ENCODE measurements around the gene INSYN1. TPM values are rescaled to one million over a fixed set of nuclear protein-coding genes. Genes with fewer than 3 reads are reported as not detected.
A peak's percentile ranks its signal among the peaks of the same experiment; 100 is the strongest.

Gene INSYN1
- polyA plus RNA-seq, 3 donors: not detected

DNA sequence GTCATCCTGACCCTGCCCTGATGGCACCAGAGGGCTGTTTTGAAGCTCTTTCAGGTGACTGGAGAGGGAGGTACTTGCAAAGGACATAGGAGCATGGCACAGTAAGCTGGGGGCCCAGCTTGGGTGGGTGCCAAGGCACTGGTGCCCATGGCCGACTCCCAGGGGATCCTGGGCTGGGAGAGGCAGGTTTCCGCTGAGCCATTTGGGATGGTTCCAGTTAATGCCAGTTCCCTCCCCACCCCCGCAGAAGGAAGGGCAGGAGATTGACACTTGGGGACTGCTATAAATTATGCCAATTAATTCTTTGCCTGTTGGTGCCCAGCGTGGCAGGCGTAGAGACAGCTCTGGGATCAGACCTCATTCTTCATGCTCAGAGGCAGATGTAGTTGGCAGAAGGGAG, 42.8 kb downstream of the INSYN1 start:
- Histone ChIP-seq H3K79me2 (ENCODE audit: insufficient read depth, low read length) (no peaks in the 10 kb centered on the region), H3K36me3 (replicated peaks in 1 of 2; ENCODE audit: control insufficient read depth in 1 of 2, insufficient read depth in 2 of 2, low read length in 2 of 2) (no peaks in the 10 kb centered on the region), H3K4me1 (ENCODE audit: control insufficient read depth in 1 of 2, insufficient read depth in 2 of 2, low read length in 2 of 2) (peaks cover 12 to 15% of the 10 kb centered on the region in 2 donors), H2AFZ (ENCODE audit: insufficient read depth, low read depth, low read length, poor library complexity, severe bottlenecking) (no peak overlapping the region), H3K9me3 (replicated peaks in 1 of 2; ENCODE audit: control insufficient read depth in 1 of 2, insufficient read depth in 1 of 2, low read length in 2 of 2) (no peaks in the 10 kb centered on the region), H3K27me3 (ENCODE audit: control insufficient read depth in 2 of 2, insufficient read depth in 2 of 2, low read length in 2 of 2) (no peaks in the 10 kb centered on the region), H3K4me2 (replicated peaks; ENCODE audit: extremely low read depth, low read length, poor library complexity, severe bottlenecking) (no peak overlapping the region), H4K20me1 (ENCODE audit: insufficient read depth, low read length) (no peaks in the 10 kb centered on the region), H3K27ac (ENCODE audit: low read depth in 1 of 2, low read length in 2 of 2) (no peak overlapping the region), H3K9ac (ENCODE audit: insufficient read depth, low read length, poor library complexity, severe bottlenecking) (no peak overlapping the region), H3K4me3 (replicated peaks in 1 of 3; ENCODE audit: low read depth in 2 of 3, low read length in 3 of 3) (no peak overlapping the region)
- H3K27me3 Mint-ChIP-seq (ENCODE audit: low read depth in 3 of 3): peaks cover 8 to 25% (median 15%) of the 10 kb centered on the region in 3 donors
- H3K9me3 Mint-ChIP-seq: no peaks in the 10 kb centered on the region
- intact Hi-C loops (cut with micrococcal nuclease): no loop called here
- TF ChIP-seq, protein P1, sequence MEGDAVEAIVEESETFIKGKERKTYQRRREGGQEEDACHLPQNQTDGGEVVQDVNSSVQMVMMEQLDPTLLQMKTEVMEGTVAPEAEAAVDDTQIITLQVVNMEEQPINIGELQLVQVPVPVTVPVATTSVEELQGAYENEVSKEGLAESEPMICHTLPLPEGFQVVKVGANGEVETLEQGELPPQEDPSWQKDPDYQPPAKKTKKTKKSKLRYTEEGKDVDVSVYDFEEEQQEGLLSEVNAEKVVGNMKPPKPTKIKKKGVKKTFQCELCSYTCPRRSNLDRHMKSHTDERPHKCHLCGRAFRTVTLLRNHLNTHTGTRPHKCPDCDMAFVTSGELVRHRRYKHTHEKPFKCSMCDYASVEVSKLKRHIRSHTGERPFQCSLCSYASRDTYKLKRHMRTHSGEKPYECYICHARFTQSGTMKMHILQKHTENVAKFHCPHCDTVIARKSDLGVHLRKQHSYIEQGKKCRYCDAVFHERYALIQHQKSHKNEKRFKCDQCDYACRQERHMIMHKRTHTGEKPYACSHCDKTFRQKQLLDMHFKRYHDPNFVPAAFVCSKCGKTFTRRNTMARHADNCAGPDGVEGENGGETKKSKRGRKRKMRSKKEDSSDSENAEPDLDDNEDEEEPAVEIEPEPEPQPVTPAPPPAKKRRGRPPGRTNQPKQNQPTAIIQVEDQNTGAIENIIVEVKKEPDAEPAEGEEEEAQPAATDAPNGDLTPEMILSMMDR (IDR thresholded peaks at IDR 0.05): no peak
- WGBS (ENCODE audit: insufficient coverage): 91% methylated on average over 4 of the region's 5 CpGs
- H3K4me3 Mint-ChIP-seq: no peak overlapping the region
- no peak for DNase-seq
- H3K27ac Mint-ChIP-seq: peak overlapping the region in 1 of 7 donors; percentile 20
- H3K4me1 Mint-ChIP-seq: peaks cover 18% of the 10 kb centered on the region
- H3K36me3 Mint-ChIP-seq: no peaks in the 10 kb centered on the region

DNA sequence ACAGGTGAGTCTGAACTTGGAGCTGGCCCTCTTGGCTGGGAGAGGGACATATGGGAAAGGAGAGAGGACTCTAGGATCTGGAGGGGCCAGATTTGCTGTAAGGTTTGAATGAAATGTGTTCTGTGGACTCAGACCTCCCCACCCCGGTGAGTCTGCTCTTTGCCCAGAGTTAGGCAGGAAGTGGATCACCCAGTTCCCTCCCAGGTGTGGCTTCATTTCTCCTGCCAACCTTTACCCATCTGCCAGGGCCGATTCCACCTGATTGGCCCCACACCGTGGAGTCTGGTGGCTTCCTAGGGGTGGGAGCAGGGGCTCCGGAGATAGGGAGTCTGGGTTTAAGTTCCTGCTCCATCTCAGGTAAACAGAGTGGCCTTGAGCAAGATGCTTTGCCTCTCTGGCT, 43.5 kb downstream of the INSYN1 start:
- H3K27me3 Mint-ChIP-seq (ENCODE audit: low read depth in 3 of 3): peaks cover 9 to 22% (median 11%) of the 10 kb centered on the region in 3 donors
- H3K4me1 ChIP-seq (ENCODE audit: control insufficient read depth in 1 of 2, insufficient read depth in 2 of 2, low read length in 2 of 2): peaks cover 12 to 15% of the 10 kb centered on the region in 2 donors
- peaks cover 18% of the 10 kb centered on the region for H3K4me1 Mint-ChIP-seq
- no peak overlapping the region for H3K27ac ChIP-seq (ENCODE audit: low read depth in 1 of 2, low read length in 2 of 2)
- TF ChIP-seq, protein P1 (IDR thresholded peaks at IDR 0.05): no peak
- H3K36me3 ChIP-seq (replicated peaks in 1 of 2; ENCODE audit: control insufficient read depth in 1 of 2, insufficient read depth in 2 of 2, low read length in 2 of 2): no peaks in the 10 kb centered on the region
- H3K9me3 Mint-ChIP-seq: no peaks in the 10 kb centered on the region
- H2AFZ ChIP-seq (ENCODE audit: insufficient read depth, low read depth, low read length, poor library complexity, severe bottlenecking): no peak overlapping the region
- intact Hi-C loops (cut with micrococcal nuclease): no loop called here
- H3K9me3 ChIP-seq (replicated peaks in 1 of 2; ENCODE audit: control insufficient read depth in 1 of 2, insufficient read depth in 1 of 2, low read length in 2 of 2): no peaks in the 10 kb centered on the region
- no peaks in the 10 kb centered on the region for H3K79me2 ChIP-seq (ENCODE audit: insufficient read depth, low read length)
- H3K27me3 ChIP-seq (ENCODE audit: control insufficient read depth in 2 of 2, insufficient read depth in 2 of 2, low read length in 2 of 2): no peaks in the 10 kb centered on the region
- WGBS (ENCODE audit: insufficient coverage): no CpG with 5 or more reads among the region's 4 CpGs
- H3K27ac Mint-ChIP-seq: no peak overlapping the region
- no peaks in the 10 kb centered on the region for H3K36me3 Mint-ChIP-seq
- H3K4me3 Mint-ChIP-seq: no peak overlapping the region
- no peaks in the 10 kb centered on the region for H4K20me1 ChIP-seq (ENCODE audit: insufficient read depth, low read length)
- H3K4me3 ChIP-seq (replicated peaks in 1 of 3; ENCODE audit: low read depth in 2 of 3, low read length in 3 of 3): no peak overlapping the region
- H3K4me2 ChIP-seq (replicated peaks; ENCODE audit: extremely low read depth, low read length, poor library complexity, severe bottlenecking): no peak overlapping the region
- no peak overlapping the region for H3K9ac ChIP-seq (ENCODE audit: insufficient read depth, low read length, poor library complexity, severe bottlenecking)
- DNase-seq: no peak
